Measurements from ENCODE around the gene OTUD7B. TPM values are rescaled to one million over a fixed set of nuclear protein-coding genes. Genes with fewer than 3 reads are reported as not detected.

OTUD7B gene
- 10 to 100 TPM; 16.0 to 41.4 (median 30.0) TPM for total RNA-seq

DNA sequence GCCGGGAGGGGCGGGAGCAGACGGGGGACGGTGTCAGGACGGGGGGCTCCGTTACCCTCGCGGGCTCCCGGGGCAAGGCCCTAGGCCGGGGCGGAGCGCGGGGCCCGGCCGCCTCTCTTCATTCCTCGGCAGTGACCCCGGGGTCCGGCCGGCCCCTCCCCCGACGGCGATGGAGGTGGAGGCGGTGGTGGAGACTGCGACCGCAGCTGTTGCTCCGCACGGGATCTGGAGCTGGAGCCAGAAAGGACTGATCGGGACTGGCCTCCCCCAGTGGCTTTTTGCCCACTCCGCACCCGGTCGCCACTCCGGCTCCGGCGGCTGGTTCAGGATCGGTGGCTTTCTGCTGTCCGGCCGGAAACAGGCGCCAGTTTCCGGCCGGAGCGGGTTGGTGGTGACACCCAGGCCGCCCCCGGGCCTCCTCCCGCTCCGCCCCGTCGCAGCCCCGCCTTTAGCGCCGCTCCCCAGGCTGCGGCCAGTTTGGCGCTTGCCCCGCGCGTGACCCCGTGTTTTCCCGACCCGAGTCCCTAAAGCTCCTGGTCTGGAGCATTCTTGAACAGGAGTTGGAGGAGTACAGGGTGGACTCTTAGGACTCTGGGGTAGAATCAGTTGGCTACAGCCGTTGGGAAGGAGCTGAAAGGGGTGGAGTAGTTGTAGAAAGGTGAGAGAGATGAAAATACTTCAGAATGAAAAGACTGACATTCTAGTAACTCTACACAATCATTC lies at the start of gene OTUD7B:
OTUD7B (minus strand) TSS at position 334 of the 723 bp plus-strand sequence. CDS start 33,216 bp downstream, outside the sequence.
- TF ChIP-seq, protein P1, sequence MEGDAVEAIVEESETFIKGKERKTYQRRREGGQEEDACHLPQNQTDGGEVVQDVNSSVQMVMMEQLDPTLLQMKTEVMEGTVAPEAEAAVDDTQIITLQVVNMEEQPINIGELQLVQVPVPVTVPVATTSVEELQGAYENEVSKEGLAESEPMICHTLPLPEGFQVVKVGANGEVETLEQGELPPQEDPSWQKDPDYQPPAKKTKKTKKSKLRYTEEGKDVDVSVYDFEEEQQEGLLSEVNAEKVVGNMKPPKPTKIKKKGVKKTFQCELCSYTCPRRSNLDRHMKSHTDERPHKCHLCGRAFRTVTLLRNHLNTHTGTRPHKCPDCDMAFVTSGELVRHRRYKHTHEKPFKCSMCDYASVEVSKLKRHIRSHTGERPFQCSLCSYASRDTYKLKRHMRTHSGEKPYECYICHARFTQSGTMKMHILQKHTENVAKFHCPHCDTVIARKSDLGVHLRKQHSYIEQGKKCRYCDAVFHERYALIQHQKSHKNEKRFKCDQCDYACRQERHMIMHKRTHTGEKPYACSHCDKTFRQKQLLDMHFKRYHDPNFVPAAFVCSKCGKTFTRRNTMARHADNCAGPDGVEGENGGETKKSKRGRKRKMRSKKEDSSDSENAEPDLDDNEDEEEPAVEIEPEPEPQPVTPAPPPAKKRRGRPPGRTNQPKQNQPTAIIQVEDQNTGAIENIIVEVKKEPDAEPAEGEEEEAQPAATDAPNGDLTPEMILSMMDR (IDR thresholded peaks at IDR 0.05; ENCODE audit: low read depth): no peak

DNA sequence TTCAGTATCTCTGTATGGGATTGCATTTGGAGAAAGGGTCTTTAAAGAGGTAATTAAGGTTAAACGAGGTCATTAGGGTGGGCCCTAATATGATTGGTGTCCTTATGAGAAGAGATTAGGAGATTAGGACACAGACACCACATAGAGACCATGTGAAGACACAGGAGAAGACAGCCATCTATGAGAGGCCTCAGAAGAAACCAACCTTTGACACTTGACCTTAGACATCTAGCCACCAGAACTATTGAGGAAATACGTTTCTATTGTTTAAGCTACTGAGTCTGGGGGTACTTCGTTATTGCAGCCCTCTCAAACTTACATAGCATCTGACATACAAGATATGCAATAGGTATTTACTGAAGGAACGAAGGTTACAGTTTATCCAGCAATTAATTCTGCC lies 49.7 kb upstream of the OTUD7B start:
- TF ChIP-seq, protein P1 (IDR thresholded peaks at IDR 0.05; ENCODE audit: low read depth): no peak

DNA sequence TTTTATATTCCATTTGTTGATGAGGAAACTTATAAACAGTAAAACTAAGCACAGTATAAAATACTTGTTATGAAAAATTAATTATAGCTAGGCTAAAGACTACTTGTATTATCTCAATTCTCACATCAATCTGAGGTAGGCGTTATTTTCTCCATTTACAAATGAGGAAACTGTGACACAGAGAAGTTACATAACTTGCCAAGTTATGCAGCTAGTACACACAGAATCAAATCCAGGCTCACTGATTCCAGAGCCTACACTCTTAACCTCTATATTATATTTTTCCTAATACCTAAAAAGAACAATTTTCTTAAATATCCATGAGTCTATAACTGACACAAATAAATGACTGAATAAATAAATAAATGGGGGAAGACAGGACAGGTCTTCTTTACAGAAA lies 45.9 kb upstream of the OTUD7B start:
- TF ChIP-seq, protein P1 (IDR thresholded peaks at IDR 0.05; ENCODE audit: low read depth): no peak

DNA sequence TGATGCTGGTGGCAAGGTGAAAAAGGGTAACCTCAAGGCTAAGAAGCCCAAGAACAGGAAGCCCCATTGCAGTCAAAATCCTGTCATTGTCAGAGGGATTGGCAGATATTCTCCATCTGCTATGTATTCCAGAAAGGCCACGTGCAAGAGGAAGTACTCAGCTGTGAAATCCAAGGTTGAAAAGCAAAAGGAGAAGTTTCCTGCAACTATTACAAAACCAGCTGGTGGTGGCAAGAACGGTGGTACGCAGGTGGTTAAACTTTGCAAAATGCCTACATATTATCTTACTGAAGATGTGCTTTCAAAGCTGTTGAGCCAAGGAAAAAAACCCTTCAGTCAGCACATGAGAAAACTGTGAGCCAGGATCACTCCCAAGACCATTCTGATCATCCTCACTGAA lies 43.4 kb upstream of the OTUD7B start:
- TF ChIP-seq, protein P1 (IDR thresholded peaks at IDR 0.05; ENCODE audit: low read depth): no peak

DNA sequence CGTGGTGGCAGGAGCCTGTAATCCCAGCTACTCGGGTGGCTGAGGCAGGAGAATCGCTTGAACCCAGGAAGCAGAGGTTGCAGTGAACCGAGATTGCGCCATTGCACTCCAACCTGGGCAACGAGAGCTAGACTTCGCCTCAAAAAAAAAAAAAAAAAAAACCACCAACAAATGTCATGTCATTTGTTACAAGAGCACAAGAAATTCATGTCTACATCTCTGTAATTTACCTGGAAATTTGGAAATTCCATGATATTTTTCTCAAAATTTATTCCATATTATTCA lies 40.5 kb upstream of the OTUD7B start:
- TF ChIP-seq, protein P1 (IDR thresholded peaks at IDR 0.05; ENCODE audit: low read depth): no peak

DNA sequence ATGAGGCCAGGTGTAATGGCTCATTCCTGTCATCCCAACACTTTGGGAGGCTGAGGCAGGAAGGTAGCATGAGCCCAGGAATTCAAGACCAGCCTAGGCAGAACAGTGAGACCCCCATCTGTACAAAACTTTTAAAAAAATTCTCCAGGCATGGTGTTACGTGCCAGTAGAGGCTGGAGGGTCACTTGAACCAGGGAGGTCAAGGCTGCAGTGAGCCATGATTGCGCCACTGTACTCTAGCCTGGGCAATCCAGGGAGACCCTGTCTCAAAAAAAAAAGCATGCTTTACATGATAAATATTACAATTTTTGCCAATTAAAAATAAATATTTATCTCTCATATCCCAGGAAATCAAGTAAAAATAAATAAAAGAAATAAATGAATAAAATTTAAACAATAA lies 39.4 kb upstream of the OTUD7B start:
- TF ChIP-seq, protein P1 (IDR thresholded peaks at IDR 0.05; ENCODE audit: low read depth): no peak

DNA sequence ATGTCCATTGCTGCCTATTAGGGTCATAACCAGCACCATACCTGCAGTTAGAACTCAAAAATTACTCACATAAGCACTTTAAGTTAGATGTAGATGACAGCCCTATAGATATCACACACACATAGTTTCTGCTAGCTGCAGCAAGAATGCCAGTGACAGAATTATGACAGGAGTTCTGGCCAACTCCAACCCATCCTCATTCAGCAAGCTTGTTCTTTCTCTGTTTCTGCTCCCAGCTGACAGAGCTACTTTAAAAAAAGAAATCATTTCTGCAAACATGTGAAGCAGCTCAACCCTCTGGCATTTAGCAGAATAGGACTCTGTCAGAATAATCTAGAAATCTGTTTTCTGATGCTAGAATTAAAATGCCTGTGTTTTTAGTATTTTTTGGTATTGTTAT lies 23.8 kb upstream of the OTUD7B start:
- TF ChIP-seq, protein P1 (IDR thresholded peaks at IDR 0.05; ENCODE audit: low read depth): no peak
